Esophagus muscularis mucosa (tissue), 3 donors: ENCODE measurements around the gene RBFOX2.

Experiments used
- CTCF ChIP-seq, 3 experiments: fragments of 200-600 bp in 2 of 3; fragments of 450-650 bp in 1 of 3; sonication (generic) in 2 of 3; IDR thresholded peaks; one replicate each; pipeline ENCODE4 v1.5.1; 2017 to 2019; ENCODE audit warnings: antibody characterized with exemption in 3 of 3, mild to moderate bottlenecking in 2 of 3, moderate library complexity in 1 of 3
- POLR2AphosphoS5 ChIP-seq, 2 donors: sonication (generic); formaldehyde crosslinking; IDR thresholded peaks; one replicate each; pipeline ENCODE4 v1.6.1; 2017; ENCODE audit warnings: antibody characterized with exemption in 2 of 2

GRCh38 chr22:35991168-35991567, 37.5 kb downstream of the RBFOX2 start:
- TF ChIP-seq CTCF (IDR thresholded peaks at IDR 0.05) (no peak), POLR2AphosphoS5 (IDR thresholded peaks at IDR 0.05) (no peak)
